ENCODE results near the gene RAB17.

- no peak for TF ChIP-seq CTCF (IDR thresholded peaks at IDR 0.05)
- no peak for TF ChIP-seq POLR2A (IDR thresholded peaks at IDR 0.05)
Measured at GRCh38 chr2:237532160-237532559, 58.4 kb downstream of the RAB17 start.
